ENCODE results near the gene HIRA.
"Not testable (repeated sequence)": the region's sequence is repeated elsewhere in the genome, so short reads cannot be mapped to it uniquely, and the experiment has no call there.

HIRA gene

GRCh38 chr22:19355413-19356157 is 75.9 kb downstream of the HIRA start:
- DNase-seq = no peak

- DNase-seq = no peak
These were observed 77.3 kb downstream of the HIRA start for GRCh38 chr22:19354201-19354600.

GRCh38 chr22:19353363-19354131 is 78.0 kb downstream of the HIRA start:
- DNase-seq = no peak

GRCh38 chr22:19352766-19353165 is 78.8 kb downstream of the HIRA start:
- no peak for DNase-seq

GRCh38 chr22:19352217-19352616 is 79.3 kb downstream of the HIRA start:
- no peak for DNase-seq

- DNase-seq = no peak
These were observed 79.9 kb downstream of the HIRA start for GRCh38 chr22:19351604-19352003.

- DNase-seq = no peak
These were observed 80.6 kb downstream of the HIRA start for GRCh38 chr22:19350947-19351346.

- DNase-seq = no peak
These were observed 81.1 kb downstream of the HIRA start for GRCh38 chr22:19350476-19350859.

- no peak for DNase-seq
These were observed 81.6 kb downstream of the HIRA start for GRCh38 chr22:19349778-19350475.

- no peak for DNase-seq
These were observed 84.8 kb downstream of the HIRA start for GRCh38 chr22:19346677-19347265.

GRCh38 chr22:19344420-19344819 is 87.1 kb downstream of the HIRA start:
- no peak for DNase-seq

- no peak for DNase-seq
These were observed 88.1 kb downstream of the HIRA start for GRCh38 chr22:19343470-19343869.

- DNase-seq = no peak
These were observed 90.0 kb downstream of the HIRA start for GRCh38 chr22:19341500-19341899.

- DNase-seq = no peak
These were observed 94.4 kb downstream of the HIRA start for GRCh38 chr22:19337137-19337536.

- no peak for DNase-seq
These were observed 95.1 kb downstream of the HIRA start for GRCh38 chr22:19336133-19337075.

GRCh38 chr22:19331975-19332374 is 99.6 kb downstream of the HIRA start:
- no peak for DNase-seq

GRCh38 chr22:19331474-19331873 is 100.1 kb downstream of the HIRA start:
- no peak for DNase-seq

GRCh38 chr22:19330865-19331418 is 100.6 kb downstream of the HIRA start:
- no peak for DNase-seq

- not testable (repeated sequence) for DNase-seq
These were observed 101.3 kb downstream of the HIRA start for GRCh38 chr22:19330205-19330604.

GRCh38 chr22:19329454-19329853 is 102.1 kb downstream of the HIRA start:
- DNase-seq = no peak

- DNase-seq = no peak
These were observed 106.1 kb downstream of the HIRA start for GRCh38 chr22:19325296-19325948.

Measured in stimulated activated CD4-positive, alpha-beta T cell treated with anti-CD3 and anti-CD28 coated beads, Interleukin-4, amount 100 ng/mL, for 4 hours (primary cell).